GM19240 (cell line): ENCODE measurements around the gene SNAI1.
"Not testable (repeated sequence)": the region's sequence is repeated elsewhere in the genome, so short reads cannot be mapped to it uniquely, and the experiment has no call there.

Experiments used
- DNase-seq: peaks from one replicate; pipeline ENCODE4 v3.0.0; 2011; ENCODE audit warnings: low spot score; ENCODE audit not compliant: insufficient read length

The SNAI1 gene

GRCh38 chr20:49961413-49961812 is 21.4 kb upstream of the SNAI1 start:
- DNase-seq = no peak

- DNase-seq = peak; percentile 40
Observed at GRCh38 chr20:49964964-49965780, 17.6 kb upstream of the SNAI1 start.

- no peak for DNase-seq
Observed at GRCh38 chr20:49965781-49966305, 16.9 kb upstream of the SNAI1 start.

DNA sequence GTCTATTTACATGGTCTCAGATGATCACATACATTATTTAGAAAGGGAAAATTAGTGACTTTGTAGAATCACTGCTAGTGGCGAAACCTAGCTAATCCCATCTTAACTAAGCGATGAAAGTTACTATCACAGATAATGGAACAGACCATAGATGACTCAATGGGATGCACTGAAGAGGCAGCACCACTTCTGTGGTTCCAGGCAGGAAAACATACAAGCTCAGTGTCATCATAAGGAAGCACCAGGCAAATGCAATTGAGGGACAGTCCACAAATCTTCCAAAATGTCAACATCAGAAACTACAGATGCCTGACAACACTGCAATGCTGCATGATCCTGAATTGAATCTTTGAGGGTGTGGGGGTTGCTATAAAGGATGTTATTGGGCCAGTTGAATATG is 15.9 kb upstream of the SNAI1 start:
- DNase-seq = no peak

- DNase-seq = no peak
Observed at GRCh38 chr20:49969234-49969633, 13.5 kb upstream of the SNAI1 start.

- no peak for DNase-seq
Observed at GRCh38 chr20:49969946-49970345, 12.8 kb upstream of the SNAI1 start.

- DNase-seq = no peak
Observed at GRCh38 chr20:49970498-49970897, 12.3 kb upstream of the SNAI1 start.

GRCh38 chr20:49973981-49974380 is 8.8 kb upstream of the SNAI1 start:
- no peak for DNase-seq

- no peak for DNase-seq
Observed at GRCh38 chr20:49976542-49976941, 6.2 kb upstream of the SNAI1 start.

GRCh38 chr20:49977740-49978139 is 5.0 kb upstream of the SNAI1 start:
- not testable (repeated sequence) for DNase-seq

GRCh38 chr20:49978685-49979029 is 4.1 kb upstream of the SNAI1 start:
- no peak for DNase-seq

- DNase-seq = peak; percentile 66
Observed at GRCh38 chr20:49979030-49979832, 3.5 kb upstream of the SNAI1 start.

- DNase-seq = no peak
Observed at GRCh38 chr20:49980140-49981008, 2.4 kb upstream of the SNAI1 start.

DNA sequence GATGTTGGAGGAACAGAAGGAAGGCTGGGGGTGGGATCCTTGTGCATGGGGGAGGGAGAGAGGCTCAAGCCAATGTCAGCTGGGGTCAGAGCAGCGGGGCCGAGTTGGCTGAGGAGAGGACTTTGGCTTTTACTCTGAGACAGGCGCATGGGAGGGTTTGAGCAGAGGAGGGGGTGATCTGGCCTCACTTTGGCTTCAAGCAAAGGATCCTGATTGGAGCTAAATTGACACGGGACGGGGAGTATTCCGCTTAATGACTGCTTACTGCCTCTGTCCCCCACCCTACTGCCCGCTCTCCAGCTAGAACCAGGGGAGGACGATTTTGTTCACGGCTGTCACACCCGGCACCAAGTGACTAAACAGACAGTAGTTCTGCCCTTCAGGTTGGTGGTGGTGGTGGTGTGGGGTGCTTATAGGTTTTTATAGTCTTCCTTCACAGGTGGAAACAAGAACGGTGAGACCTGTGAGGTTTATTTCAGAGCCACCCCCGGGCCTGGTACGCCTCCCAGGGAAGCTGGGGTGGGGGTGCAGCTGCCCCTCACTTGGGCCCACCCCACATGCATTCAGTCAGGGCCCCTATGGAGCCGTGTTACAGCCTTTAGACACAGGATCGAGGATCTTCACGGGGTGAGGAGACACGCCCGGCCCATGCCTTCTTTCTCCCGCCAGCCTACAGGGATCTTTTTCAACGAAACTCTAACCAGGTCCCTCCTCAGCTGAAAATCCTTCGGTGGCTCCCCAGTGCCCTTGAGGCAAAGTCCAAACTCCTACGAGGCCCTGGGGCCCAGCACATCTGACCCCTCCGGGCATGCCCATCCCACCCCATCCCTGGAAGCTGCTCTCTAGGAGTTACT is 1.3 kb upstream of the SNAI1 start:
- DNase-seq = no peak

- no peak for DNase-seq
Observed at GRCh38 chr20:49982072-49982345, 771 bp upstream of the SNAI1 start.

GRCh38 chr20:49983123-49983847 is 505 bp downstream of the SNAI1 start:
- no peak for DNase-seq

GRCh38 chr20:49983848-49984408 is 1.1 kb downstream of the SNAI1 start:
- no peak for DNase-seq

DNA sequence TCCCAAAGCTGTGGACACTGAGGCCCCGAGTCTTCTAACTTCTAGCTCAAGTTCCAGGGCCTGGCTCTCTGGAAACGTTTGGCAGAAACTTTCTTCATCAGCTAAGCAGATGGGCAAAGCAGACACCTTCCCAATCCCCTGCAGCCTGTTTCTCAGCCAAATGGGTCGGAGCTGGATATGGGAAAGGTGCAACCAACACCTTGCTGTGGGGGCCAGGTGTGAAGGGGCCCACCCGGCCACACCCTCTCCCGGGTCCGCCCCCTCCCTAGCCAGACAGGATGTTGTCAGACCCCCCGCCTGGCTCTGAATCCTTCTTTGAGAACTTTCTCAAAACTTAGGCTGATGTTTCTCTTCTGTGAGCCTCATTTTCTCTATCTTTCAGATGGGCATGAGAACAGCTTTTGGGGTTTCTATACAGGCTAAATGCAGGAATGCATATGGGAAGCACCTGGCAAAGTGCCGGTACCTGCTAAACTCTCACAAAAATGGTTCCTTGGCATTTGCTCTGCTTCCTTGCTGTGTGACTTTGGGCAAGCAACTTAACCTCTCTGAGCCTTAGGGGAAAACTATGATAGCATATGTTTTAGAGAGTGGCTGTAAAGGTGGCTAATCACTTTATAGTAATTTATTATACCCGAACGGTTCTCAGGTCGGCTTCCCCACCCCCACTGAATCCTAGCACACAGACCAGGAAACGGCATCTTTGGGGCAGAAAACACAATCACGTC is 1.8 kb downstream of the SNAI1 start:
- no peak for DNase-seq

GRCh38 chr20:49985157-49985556 is 2.4 kb downstream of the SNAI1 start:
- DNase-seq = no peak
